Astrocyte of the cerebellum (primary cell): ENCODE measurements around the gene BOLL.

Experiments
- DNase-seq: peaks from one replicate; pipeline ENCODE4 v3.0.0-alpha.2; 2011; ENCODE audit warnings: low read depth
- H3K4me3 ChIP-seq: 2 replicates; pipeline ENCODE4 v1.5.1; 2011; ENCODE audit warnings: mild to moderate bottlenecking, low read depth, low read length, moderate library complexity
- in situ Hi-C: cut with HindIII; loops from 2 replicates; pipeline ENCODE4 v1.10.0; 2017; ENCODE audit warnings: low sequenced_read_pairs
- TF ChIP-seq, protein P1 (sequence below): IDR thresholded peaks from 2 replicates; pipeline ENCODE4 v1.5.1; 2012; ENCODE audit warnings: low read length, low read depth, moderate library complexity, mild to moderate bottlenecking; ENCODE audit errors: missing control alignments

The BOLL gene

DNA sequence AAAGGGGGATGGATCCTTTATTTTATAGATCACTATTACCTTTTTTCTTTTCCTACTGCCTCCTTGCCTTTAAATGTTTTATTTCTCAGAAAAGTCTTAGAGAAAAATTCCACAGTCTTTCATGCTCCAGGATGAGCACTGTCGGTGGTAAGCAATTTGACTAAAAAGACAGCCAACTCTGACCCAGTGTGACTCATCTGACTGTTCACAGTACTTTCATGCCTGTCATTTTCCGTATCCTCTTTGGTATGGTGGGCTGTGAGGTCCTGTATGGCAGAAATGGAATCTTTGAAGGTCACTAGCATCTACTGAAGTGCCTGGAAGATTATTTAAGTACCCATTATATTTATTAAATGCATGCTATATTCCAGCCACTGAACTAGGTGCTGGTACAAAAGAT lies 107.6 kb downstream of the BOLL start:
- in situ Hi-C loops = no loop called here
- TF ChIP-seq, protein P1, sequence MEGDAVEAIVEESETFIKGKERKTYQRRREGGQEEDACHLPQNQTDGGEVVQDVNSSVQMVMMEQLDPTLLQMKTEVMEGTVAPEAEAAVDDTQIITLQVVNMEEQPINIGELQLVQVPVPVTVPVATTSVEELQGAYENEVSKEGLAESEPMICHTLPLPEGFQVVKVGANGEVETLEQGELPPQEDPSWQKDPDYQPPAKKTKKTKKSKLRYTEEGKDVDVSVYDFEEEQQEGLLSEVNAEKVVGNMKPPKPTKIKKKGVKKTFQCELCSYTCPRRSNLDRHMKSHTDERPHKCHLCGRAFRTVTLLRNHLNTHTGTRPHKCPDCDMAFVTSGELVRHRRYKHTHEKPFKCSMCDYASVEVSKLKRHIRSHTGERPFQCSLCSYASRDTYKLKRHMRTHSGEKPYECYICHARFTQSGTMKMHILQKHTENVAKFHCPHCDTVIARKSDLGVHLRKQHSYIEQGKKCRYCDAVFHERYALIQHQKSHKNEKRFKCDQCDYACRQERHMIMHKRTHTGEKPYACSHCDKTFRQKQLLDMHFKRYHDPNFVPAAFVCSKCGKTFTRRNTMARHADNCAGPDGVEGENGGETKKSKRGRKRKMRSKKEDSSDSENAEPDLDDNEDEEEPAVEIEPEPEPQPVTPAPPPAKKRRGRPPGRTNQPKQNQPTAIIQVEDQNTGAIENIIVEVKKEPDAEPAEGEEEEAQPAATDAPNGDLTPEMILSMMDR = no peak
- no peak overlapping the region for H3K4me3 ChIP-seq
- DNase-seq = no peak

DNA sequence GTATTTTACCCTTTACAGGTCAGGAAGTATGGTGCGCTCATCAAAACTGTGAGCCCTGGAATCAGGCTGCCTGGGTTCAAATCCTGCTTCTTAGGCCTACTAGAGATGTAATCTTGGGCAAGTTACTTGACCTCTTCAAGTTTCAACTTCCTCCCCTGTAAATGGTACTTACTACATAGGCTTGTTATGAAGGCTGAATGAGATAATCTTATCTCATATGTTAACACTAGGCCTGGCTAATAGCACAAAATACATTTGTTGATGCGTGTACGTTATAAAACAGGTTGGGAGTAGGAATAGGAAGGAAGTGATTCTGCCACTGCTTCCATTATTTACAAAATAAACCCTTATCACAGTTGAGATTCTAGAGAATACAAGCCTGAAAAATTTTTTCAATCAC lies 108.1 kb downstream of the BOLL start:
- in situ Hi-C loops = no loop called here
- no peak for DNase-seq
- no peak overlapping the region for H3K4me3 ChIP-seq
- TF ChIP-seq, protein P1 = no peak
